ENCODE data around the gene BMP10.

- TF ChIP-seq CTCF (conservative IDR thresholded peaks at IDR 0.05) (no peak), ZFX (IDR thresholded peaks at IDR 0.05) (no peak)
These were observed 13.9 kb downstream of the BMP10 start for GRCh38 chr2:68857202-68857845.
